H9 (cell line): ENCODE data around the gene ANKRD28. TPM values are rescaled to one million over a fixed set of nuclear protein-coding genes. Genes with fewer than 3 reads are reported as not detected.
A peak's percentile ranks its signal among the peaks of the same experiment; 100 is the strongest.

Experiments used
- DNase-seq: peaks from one replicate; pipeline ENCODE4 v3.0.0-alpha.2; 2017
- H2AFZ ChIP-seq: one replicate; pipeline ENCODE4 v1.6.1; 2013; ENCODE audit warnings: mild to moderate bottlenecking, low read length, control low read depth, moderate library complexity
- H2AK5ac ChIP-seq: 2 replicates; pipeline ENCODE4 v1.6.1; 2013; ENCODE audit warnings: low read length, control low read depth, mixed read lengths; ENCODE audit not compliant: insufficient read length
- H2BK120ac ChIP-seq: one replicate; pipeline ENCODE4 v1.6.1; 2013; ENCODE audit warnings: low read depth, mild to moderate bottlenecking, low read length, control low read depth, inconsistent platforms; ENCODE audit not compliant: poor library complexity, severe bottlenecking
- H2BK12ac ChIP-seq: 2 replicates; pipeline ENCODE4 v1.6.1; 2013; ENCODE audit warnings: low read length, control low read depth, mixed read lengths, low read depth; ENCODE audit not compliant: insufficient read length
- H2BK15ac ChIP-seq: 2 replicates; pipeline ENCODE4 v1.6.1; 2013; ENCODE audit warnings: low read depth, low read length, control low read depth
- H2BK20ac ChIP-seq: one replicate; pipeline ENCODE4 v1.6.1; 2013; ENCODE audit warnings: low read depth, mild to moderate bottlenecking, low read length, control low read depth, inconsistent platforms; ENCODE audit not compliant: poor library complexity, severe bottlenecking
- H2BK5ac ChIP-seq: 2 replicates; pipeline ENCODE4 v1.6.1; 2013; ENCODE audit warnings: low read length, control low read depth, mixed read lengths; ENCODE audit not compliant: insufficient read length
- H3K14ac ChIP-seq: 2 replicates; pipeline ENCODE4 v1.6.1; 2013; ENCODE audit warnings: low read length, control low read depth; ENCODE audit not compliant: insufficient read depth
- H3K18ac ChIP-seq: 2 replicates; pipeline ENCODE4 v1.6.1; 2013; ENCODE audit warnings: low read depth, mild to moderate bottlenecking, mixed read lengths, low read length, control low read depth; ENCODE audit not compliant: insufficient read length
- H3K23ac ChIP-seq: 2 replicates; pipeline ENCODE4 v1.6.1; 2013; ENCODE audit warnings: low read length, control low read depth, mixed read lengths, low read depth; ENCODE audit not compliant: insufficient read length
- H3K23me2 ChIP-seq: 2 replicates; pipeline ENCODE4 v1.6.1; 2013; ENCODE audit warnings: low read depth, mild to moderate bottlenecking, mixed read lengths, low read length, control low read depth; ENCODE audit not compliant: insufficient read length, poor library complexity, severe bottlenecking
- H3K27ac ChIP-seq: 2 replicates; pipeline ENCODE4 v1.5.1; 2013; ENCODE audit warnings: low read length, control low read depth, mixed read lengths, low read depth; ENCODE audit not compliant: insufficient read length
- H3K27me3 ChIP-seq: 2 replicates; pipeline ENCODE4 v1.6.1; 2013; ENCODE audit warnings: low read length, control low read depth, inconsistent platforms; ENCODE audit not compliant: insufficient read depth
- H3K4ac ChIP-seq: 2 replicates; pipeline ENCODE4 v1.6.1; 2013; ENCODE audit warnings: low read depth, mild to moderate bottlenecking, control low read depth, inconsistent platforms, low read length, moderate library complexity
- H3K4me1 ChIP-seq: 2 replicates; pipeline ENCODE4 v1.6.1; 2013; ENCODE audit warnings: low read length, control low read depth, inconsistent platforms; ENCODE audit not compliant: insufficient read depth
- H3K4me2 ChIP-seq: 2 replicates; pipeline ENCODE4 v1.6.1; 2013; ENCODE audit warnings: low read length, control low read depth, mixed read lengths; ENCODE audit not compliant: insufficient read length, insufficient read depth
- H3K56ac ChIP-seq: 2 replicates; pipeline ENCODE4 v1.6.1; 2013; ENCODE audit warnings: low read depth, mild to moderate bottlenecking, mixed read lengths, low read length, control low read depth; ENCODE audit not compliant: insufficient read length
- H3K79me1 ChIP-seq: 2 replicates; pipeline ENCODE4 v1.6.1; 2013; ENCODE audit warnings: low read depth, mild to moderate bottlenecking, moderate library complexity, low read length, control low read depth, inconsistent platforms; ENCODE audit not compliant: insufficient read depth, poor library complexity, severe bottlenecking
- H3K79me2 ChIP-seq: 2 replicates; pipeline ENCODE4 v1.6.1; 2013; ENCODE audit warnings: low read length, control low read depth, inconsistent platforms; ENCODE audit not compliant: insufficient read depth
- H3K9ac ChIP-seq: 2 replicates; pipeline ENCODE4 v1.6.1; 2013; ENCODE audit warnings: low read length, control low read depth, mixed read lengths; ENCODE audit not compliant: insufficient read length; ENCODE audit errors: extremely low read depth
- H3K9me3 ChIP-seq: one replicate; pipeline ENCODE4 v1.6.1; 2013; ENCODE audit warnings: low read depth, low read length, inconsistent platforms; ENCODE audit not compliant: control insufficient read depth
- H3T11ph ChIP-seq: one replicate; pipeline ENCODE4 v1.6.1; 2013; ENCODE audit warnings: mild to moderate bottlenecking, low read length, control low read depth, inconsistent platforms
- H4K20me1 ChIP-seq: one replicate; pipeline ENCODE4 v1.6.1; 2013; ENCODE audit not compliant: control insufficient read depth, insufficient read length, insufficient read depth
- H4K5ac ChIP-seq: 2 replicates; pipeline ENCODE4 v1.6.1; 2013; ENCODE audit warnings: low read depth, mild to moderate bottlenecking, mixed read lengths, low read length, control low read depth; ENCODE audit not compliant: insufficient read length
- H4K8ac ChIP-seq: replicated peaks from 2 replicates; pipeline ENCODE4 v1.6.1; 2013; ENCODE audit warnings: low read length, control low read depth, mixed read lengths, low read depth; ENCODE audit not compliant: insufficient read length
- H4K91ac ChIP-seq: 2 replicates; pipeline ENCODE4 v1.6.1; 2013; ENCODE audit warnings: low read depth, mild to moderate bottlenecking, moderate library complexity, mixed read lengths, low read length, control low read depth; ENCODE audit not compliant: insufficient read length
- H3K27ac Mint-ChIP-seq, 3 experiments: 2 replicates in 2 of 3; 3 replicates in 1 of 3; pipeline ENCODE4 v1.8.0; 2020 to 2021; ENCODE audit warnings: mixed read lengths in 3 of 3, mild to moderate bottlenecking in 1 of 3, moderate library complexity in 1 of 3
- H3K27me3 Mint-ChIP-seq: 2 replicates; pipeline ENCODE4 v1.8.0; 2021; ENCODE audit warnings: low read depth, mild to moderate bottlenecking, moderate library complexity, mixed read lengths
- H3K36me3 Mint-ChIP-seq, 3 experiments: 2 replicates in 2 of 3; 3 replicates in 1 of 3; pipeline ENCODE4 v1.8.0; 2020 to 2021; ENCODE audit warnings: low read depth in 3 of 3, mixed read lengths in 3 of 3; ENCODE audit not compliant: insufficient read depth in 1 of 3
- H3K4me1 Mint-ChIP-seq, 2 experiments: 2 replicates each; pipeline ENCODE4 v1.8.0; 2020; ENCODE audit warnings: mixed read lengths in 2 of 2
- H3K4me3 Mint-ChIP-seq, 2 experiments: 2 replicates in 1 of 2; 3 replicates in 1 of 2; pipeline ENCODE4 v1.8.0; 2020 to 2021; ENCODE audit warnings: mild to moderate bottlenecking in 2 of 2, mixed read lengths in 2 of 2, moderate library complexity in 1 of 2
- H3K9me3 Mint-ChIP-seq, 2 experiments: 2 replicates in 1 of 2; 3 replicates in 1 of 2; pipeline ENCODE4 v1.8.0; 2020; ENCODE audit warnings: mild to moderate bottlenecking in 2 of 2, mixed read lengths in 2 of 2, moderate library complexity in 1 of 2
- total RNA-seq: library from RNA; stranded (reverse); gene quantifications from 2 replicates; pipeline ENCODE4 v1.2.1, GENCODE V29; 2021
- TF ChIP-seq, protein P1 (sequence below): fragments of 200-600 bp; sonication (generic); conservative IDR thresholded peaks from 3 replicates; pipeline ENCODE4 v1.8.0; 2021; ENCODE audit warnings: antibody characterized with exemption, mild to moderate bottlenecking

ANKRD28 gene
- total RNA-seq, 1 experiment from 2014 or later: 59.0 TPM

DNA sequence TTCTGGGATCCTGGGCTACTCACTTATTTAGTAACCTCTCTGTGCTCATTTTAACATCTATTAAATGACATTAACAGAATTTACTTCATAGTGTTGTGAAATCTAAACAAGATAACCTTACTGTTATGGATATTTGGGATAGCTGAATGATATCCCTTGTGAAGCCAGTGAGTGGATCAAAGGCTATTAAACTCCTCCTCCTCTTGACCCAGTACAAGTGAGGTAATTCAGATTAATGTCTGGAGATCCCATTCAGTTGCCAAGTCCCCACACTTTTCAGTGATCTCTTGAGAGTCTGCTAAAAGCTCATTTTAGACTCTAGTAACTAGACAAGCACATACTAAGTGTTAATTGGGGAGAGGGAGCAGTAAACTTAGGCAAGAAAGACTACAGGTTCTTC lies 2.5 kb upstream of the ANKRD28 start:
- Histone ChIP-seq H4K8ac (no peak overlapping the region), H3T11ph (no peak overlapping the region), H4K20me1 (no peaks in the 10 kb centered on the region), H3K56ac (no peak overlapping the region), H3K79me2 (no peaks in the 10 kb centered on the region; the same call in 1 of the 2 replicates), H2BK5ac (no peak overlapping the region), H3K4me1 (no peaks in the 10 kb centered on the region), H2BK12ac (no peak overlapping the region), H2BK20ac (no peak overlapping the region), H2AFZ (no peak overlapping the region), H3K23me2 (no peaks in the 10 kb centered on the region), H3K4ac (no peak overlapping the region), H3K18ac (no peak overlapping the region), H3K14ac (no peak overlapping the region), H2BK15ac (no peak overlapping the region), H3K27me3 (no peaks in the 10 kb centered on the region), H3K79me1 (no peaks in the 10 kb centered on the region), H4K5ac (no peak overlapping the region), H2AK5ac (no peak overlapping the region), H4K91ac (no peak overlapping the region), H3K4me2 (no peak overlapping the region), H3K27ac (no peak overlapping the region), H3K23ac (no peak overlapping the region), H3K9me3 (no peaks in the 10 kb centered on the region), H3K9ac (no peak overlapping the region), H2BK120ac (no peak overlapping the region)
- Mint-ChIP-seq H3K27ac (peak overlapping the region in 1 of 3 experiments; percentile 75; a peak in 1 of 7 replicates), H3K9me3 (no peaks in the 10 kb centered on the region), H3K4me1 (peaks cover 24 to 27% of the 10 kb centered on the region in 2 experiments), H3K36me3 (no peaks in the 10 kb centered on the region), H3K27me3 (no peaks in the 10 kb centered on the region), H3K4me3 (no peak overlapping the region)
- no peak for DNase-seq
- TF ChIP-seq, protein P1, sequence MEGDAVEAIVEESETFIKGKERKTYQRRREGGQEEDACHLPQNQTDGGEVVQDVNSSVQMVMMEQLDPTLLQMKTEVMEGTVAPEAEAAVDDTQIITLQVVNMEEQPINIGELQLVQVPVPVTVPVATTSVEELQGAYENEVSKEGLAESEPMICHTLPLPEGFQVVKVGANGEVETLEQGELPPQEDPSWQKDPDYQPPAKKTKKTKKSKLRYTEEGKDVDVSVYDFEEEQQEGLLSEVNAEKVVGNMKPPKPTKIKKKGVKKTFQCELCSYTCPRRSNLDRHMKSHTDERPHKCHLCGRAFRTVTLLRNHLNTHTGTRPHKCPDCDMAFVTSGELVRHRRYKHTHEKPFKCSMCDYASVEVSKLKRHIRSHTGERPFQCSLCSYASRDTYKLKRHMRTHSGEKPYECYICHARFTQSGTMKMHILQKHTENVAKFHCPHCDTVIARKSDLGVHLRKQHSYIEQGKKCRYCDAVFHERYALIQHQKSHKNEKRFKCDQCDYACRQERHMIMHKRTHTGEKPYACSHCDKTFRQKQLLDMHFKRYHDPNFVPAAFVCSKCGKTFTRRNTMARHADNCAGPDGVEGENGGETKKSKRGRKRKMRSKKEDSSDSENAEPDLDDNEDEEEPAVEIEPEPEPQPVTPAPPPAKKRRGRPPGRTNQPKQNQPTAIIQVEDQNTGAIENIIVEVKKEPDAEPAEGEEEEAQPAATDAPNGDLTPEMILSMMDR: no peak
